ENCODE measurements around the gene PTRH2. TPM values are rescaled to one million over a fixed set of nuclear protein-coding genes. Genes with fewer than 3 reads are reported as not detected.
A peak's percentile ranks its signal among the peaks of the same experiment; 100 is the strongest.

The PTRH2 gene
- total RNA-seq, 4 donors from 2014 or later: 11.7 to 60.2 (median 14.9) TPM

DNA sequence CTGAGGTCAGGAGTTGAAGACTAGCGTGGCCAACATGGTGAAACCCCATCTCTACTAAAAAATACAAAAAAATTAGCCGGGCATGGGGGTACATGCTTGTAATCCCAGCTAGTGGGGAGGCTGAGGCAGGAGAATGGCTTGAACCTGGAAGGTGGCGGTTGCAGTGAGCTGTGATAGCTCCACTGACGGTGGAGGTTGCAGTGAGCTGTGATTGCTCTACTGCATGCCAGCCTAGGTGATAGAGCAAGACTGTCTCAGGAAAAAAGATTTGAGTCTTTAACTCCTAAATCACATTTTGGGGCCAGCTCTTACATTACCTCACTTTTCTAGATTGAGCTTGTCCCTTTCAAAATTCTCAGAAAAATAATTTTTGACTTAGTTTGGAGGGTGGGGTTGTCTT, 15.4 kb upstream of the PTRH2 start:
- no peaks in the 10 kb centered on the region for H3K27me3 ChIP-seq
- no peak overlapping the region for H3K4me3 ChIP-seq
- no peak for TF ChIP-seq CTCF (IDR thresholded peaks at IDR 0.05)
- TF ChIP-seq POLR2A (IDR thresholded peaks at IDR 0.05): no peak
- peak overlapping the region in 2 of 4 donors; percentile 79 to 83 for H3K27ac ChIP-seq
- no peak for DNase-seq
- H3K4me1 ChIP-seq: peaks cover 0 to 26% (median 0%) of the 10 kb centered on the region in 4 donors
- H3K9me3 ChIP-seq: no peaks in the 10 kb centered on the region
- H3K36me3 ChIP-seq: no peaks in the 10 kb centered on the region

- Histone ChIP-seq H3K9me3 (no peaks in the 10 kb centered on the region), H3K4me1 (peaks cover 0 to 16% (median 0%) of the 10 kb centered on the region in 4 donors), H3K27me3 (no peaks in the 10 kb centered on the region), H3K4me3 (no peak overlapping the region), H3K36me3 (no peaks in the 10 kb centered on the region), H3K27ac (no peak overlapping the region)
- DNase-seq: no peak
- no peak for TF ChIP-seq CTCF (IDR thresholded peaks at IDR 0.05)
- no peak for TF ChIP-seq POLR2A (IDR thresholded peaks at IDR 0.05)
Observed at GRCh38 chr17:59719526-59719925, 12.3 kb upstream of the PTRH2 start.

DNA sequence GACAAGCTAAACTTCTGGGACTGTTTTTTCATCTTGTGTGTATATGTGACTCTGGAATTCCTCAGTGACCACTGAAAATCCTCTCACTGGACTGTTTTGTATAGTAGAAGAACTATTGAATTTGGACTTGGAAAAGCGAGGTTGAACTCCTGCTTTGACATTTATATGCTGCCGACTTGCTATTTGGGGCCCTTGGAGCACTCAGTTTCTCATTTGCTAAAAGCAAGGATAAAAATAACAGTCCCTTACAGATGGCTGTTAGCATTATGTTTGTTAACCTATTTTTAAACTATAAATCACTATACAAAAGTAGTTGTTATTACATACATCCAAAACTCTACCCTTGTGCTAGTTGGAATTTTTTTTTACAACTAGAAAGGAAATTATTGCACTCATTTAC, 9.2 kb upstream of the PTRH2 start:
- Histone ChIP-seq H3K27me3 (no peaks in the 10 kb centered on the region), H3K36me3 (no peaks in the 10 kb centered on the region), H3K4me1 (no peaks in the 10 kb centered on the region), H3K9me3 (no peaks in the 10 kb centered on the region), H3K27ac (no peak overlapping the region), H3K4me3 (no peak overlapping the region)
- no peak for DNase-seq
- TF ChIP-seq POLR2A (IDR thresholded peaks at IDR 0.05) (no peak), CTCF (IDR thresholded peaks at IDR 0.05) (no peak)

DNA sequence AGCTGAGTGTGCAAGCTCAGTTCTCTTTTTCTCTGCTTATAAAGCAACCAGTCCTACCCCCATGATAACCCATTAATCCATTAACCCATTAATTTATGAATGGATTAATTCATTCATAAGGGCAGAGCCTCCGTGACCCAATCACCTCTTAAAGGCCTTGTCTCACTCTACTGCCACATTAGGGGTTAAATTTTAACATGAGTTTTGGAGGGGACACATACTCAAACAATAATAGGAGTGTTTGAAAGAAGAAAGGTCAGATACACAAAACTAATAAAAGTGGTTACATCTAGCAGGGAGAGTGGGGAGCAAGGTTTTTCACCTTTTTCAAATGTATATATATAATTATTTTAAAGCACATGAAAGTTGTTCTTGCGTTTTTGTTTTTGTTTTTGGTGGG, 7.0 kb upstream of the PTRH2 start:
- no peak for TF ChIP-seq POLR2A (IDR thresholded peaks at IDR 0.05)
- TF ChIP-seq CTCF (IDR thresholded peaks at IDR 0.05): no peak
- H3K4me1 ChIP-seq: peaks cover 0 to 11% (median 0%) of the 10 kb centered on the region in 4 donors
- H3K27me3 ChIP-seq: no peaks in the 10 kb centered on the region
- H3K36me3 ChIP-seq: no peaks in the 10 kb centered on the region
- no peaks in the 10 kb centered on the region for H3K9me3 ChIP-seq
- H3K27ac ChIP-seq: no peak overlapping the region
- H3K4me3 ChIP-seq: no peak overlapping the region
- DNase-seq: no peak

DNA sequence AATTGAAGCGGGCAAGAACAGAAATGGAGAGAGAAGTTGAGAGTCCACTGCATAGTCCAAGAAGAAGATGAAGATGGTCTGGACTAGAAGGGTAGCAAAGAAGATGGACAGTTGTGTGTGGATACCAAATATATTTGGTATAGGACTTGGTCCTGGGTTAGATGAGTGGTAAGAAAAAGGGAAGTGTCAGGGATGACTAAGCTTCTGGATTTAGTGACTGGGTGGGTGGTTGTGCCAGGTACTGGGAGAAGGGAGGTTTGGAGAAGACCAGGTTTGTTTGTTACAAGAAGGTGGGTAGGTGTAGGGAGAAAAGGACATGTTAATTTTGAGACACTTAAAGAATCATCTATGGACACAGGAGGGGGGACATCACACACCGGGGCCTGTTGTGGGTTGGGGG, 5.6 kb upstream of the PTRH2 start:
- no peak overlapping the region for H3K4me3 ChIP-seq

More for the DNA sequence above, 5.6 kb upstream of the PTRH2 start:
- Histone ChIP-seq H3K36me3 (no peaks in the 10 kb centered on the region), H3K4me1 (peaks cover 0 to 22% (median 5%) of the 10 kb centered on the region in 4 donors), H3K27ac (no peak overlapping the region), H3K9me3 (no peaks in the 10 kb centered on the region), H3K27me3 (no peaks in the 10 kb centered on the region)
- no peak for TF ChIP-seq CTCF (IDR thresholded peaks at IDR 0.05)
- TF ChIP-seq POLR2A (IDR thresholded peaks at IDR 0.05): no peak
- no peak for DNase-seq
